ENCODE measurements around the gene STOML1. TPM values are rescaled to one million over a fixed set of nuclear protein-coding genes. Genes with fewer than 3 reads are reported as not detected.

Gene STOML1
- total RNA-seq (8.2 and 8.8 TPM in 2 replicates), polyA plus RNA-seq (9.7 and 15.6 TPM in 2 replicates)

GRCh38 chr15:73991726-73992593 is at the start of gene STOML1:
Gene STOML1 (minus strand): TSS chr15:73992295. CDS start chr15:73992223, 72 bp downstream.
- Histone ChIP-seq H3K36me3 (no peaks in the 10 kb centered on the region), H3K4me3 (peak within 1 kb of the TSS; percentile 61), H3K27ac (no peak within 1 kb of the TSS), H3K4me1 (ENCODE audit: low read depth) (peaks cover 11% of the 10 kb centered on the region), H3K27me3 (no peaks in the 10 kb centered on the region), H3K9me3 (ENCODE audit: low read depth) (no peaks in the 10 kb centered on the region)
- peak; percentile 97 for DNase-seq (ENCODE audit: low read depth in 1 of 2, low spot score in 1 of 2)
- peak; percentile 78 for TF ChIP-seq CTCF (IDR thresholded peaks at IDR 0.05; ENCODE audit: low read depth, low read length)

- no peak for TF ChIP-seq CTCF (IDR thresholded peaks at IDR 0.05; ENCODE audit: low read depth, low read length)
- Histone ChIP-seq H3K27ac (no peak overlapping the region), H3K4me3 (no peak overlapping the region), H3K9me3 (ENCODE audit: low read depth) (no peaks in the 10 kb centered on the region), H3K27me3 (no peaks in the 10 kb centered on the region), H3K36me3 (no peaks in the 10 kb centered on the region), H3K4me1 (ENCODE audit: low read depth) (peaks cover 11% of the 10 kb centered on the region)
- peak in 1 of 2 donors; percentile 16 for DNase-seq (ENCODE audit: low read depth in 1 of 2, low spot score in 1 of 2)
These were observed 49.2 kb upstream of the STOML1 start for GRCh38 chr15:74041311-74041756.

- Histone ChIP-seq H3K27me3 (no peaks in the 10 kb centered on the region), H3K4me3 (no peak overlapping the region), H3K4me1 (ENCODE audit: low read depth) (peaks cover 11% of the 10 kb centered on the region), H3K9me3 (ENCODE audit: low read depth) (no peaks in the 10 kb centered on the region), H3K36me3 (no peaks in the 10 kb centered on the region), H3K27ac (no peak overlapping the region)
- TF ChIP-seq CTCF (IDR thresholded peaks at IDR 0.05; ENCODE audit: low read depth, low read length), result peak; percentile 3
- DNase-seq (ENCODE audit: low read depth in 1 of 2, low spot score in 1 of 2), result peak in 1 of 2 donors; percentile 99
These were observed 48.2 kb upstream of the STOML1 start for GRCh38 chr15:74040109-74040850.

- Histone ChIP-seq H3K27me3 (no peaks in the 10 kb centered on the region), H3K4me1 (ENCODE audit: low read depth) (peaks cover 11% of the 10 kb centered on the region), H3K27ac (no peak overlapping the region), H3K36me3 (no peaks in the 10 kb centered on the region), H3K4me3 (no peak overlapping the region), H3K9me3 (ENCODE audit: low read depth) (no peaks in the 10 kb centered on the region)
- TF ChIP-seq CTCF (IDR thresholded peaks at IDR 0.05; ENCODE audit: low read depth, low read length), result no peak
- no peak for DNase-seq (ENCODE audit: low read depth in 1 of 2, low spot score in 1 of 2)
These were observed 47.5 kb upstream of the STOML1 start for GRCh38 chr15:74039656-74040010.

- TF ChIP-seq CTCF (IDR thresholded peaks at IDR 0.05; ENCODE audit: low read depth, low read length), result no peak
- peak in 1 of 2 donors; percentile 65 for DNase-seq (ENCODE audit: low read depth in 1 of 2, low spot score in 1 of 2)
- H3K27ac ChIP-seq, result peak overlapping the region; percentile 12
- H3K4me3 ChIP-seq, result no peak overlapping the region
- no peaks in the 10 kb centered on the region for H3K27me3 ChIP-seq
- H3K9me3 ChIP-seq (ENCODE audit: low read depth), result no peaks in the 10 kb centered on the region
- H3K4me1 ChIP-seq (ENCODE audit: low read depth), result peaks cover 11% of the 10 kb centered on the region
- H3K36me3 ChIP-seq, result no peaks in the 10 kb centered on the region
These were observed 46.9 kb upstream of the STOML1 start for GRCh38 chr15:74038707-74039655.

Data from cardiac muscle cell (in vitro differentiated cells and primary cell).